ENCODE measurements around the gene NELFCD. TPM values are rescaled to one million over a fixed set of nuclear protein-coding genes. Genes with fewer than 3 reads are reported as not detected.
A peak's percentile ranks its signal among the peaks of the same experiment; 100 is the strongest.

Gene NELFCD
- total and polyA plus RNA-seq, 9 of the 15 experiments (the other 6 are each of a cell fraction or from before 2014, with no cell fraction given): 11.7 to 163 (median 96.5) TPM

DNA sequence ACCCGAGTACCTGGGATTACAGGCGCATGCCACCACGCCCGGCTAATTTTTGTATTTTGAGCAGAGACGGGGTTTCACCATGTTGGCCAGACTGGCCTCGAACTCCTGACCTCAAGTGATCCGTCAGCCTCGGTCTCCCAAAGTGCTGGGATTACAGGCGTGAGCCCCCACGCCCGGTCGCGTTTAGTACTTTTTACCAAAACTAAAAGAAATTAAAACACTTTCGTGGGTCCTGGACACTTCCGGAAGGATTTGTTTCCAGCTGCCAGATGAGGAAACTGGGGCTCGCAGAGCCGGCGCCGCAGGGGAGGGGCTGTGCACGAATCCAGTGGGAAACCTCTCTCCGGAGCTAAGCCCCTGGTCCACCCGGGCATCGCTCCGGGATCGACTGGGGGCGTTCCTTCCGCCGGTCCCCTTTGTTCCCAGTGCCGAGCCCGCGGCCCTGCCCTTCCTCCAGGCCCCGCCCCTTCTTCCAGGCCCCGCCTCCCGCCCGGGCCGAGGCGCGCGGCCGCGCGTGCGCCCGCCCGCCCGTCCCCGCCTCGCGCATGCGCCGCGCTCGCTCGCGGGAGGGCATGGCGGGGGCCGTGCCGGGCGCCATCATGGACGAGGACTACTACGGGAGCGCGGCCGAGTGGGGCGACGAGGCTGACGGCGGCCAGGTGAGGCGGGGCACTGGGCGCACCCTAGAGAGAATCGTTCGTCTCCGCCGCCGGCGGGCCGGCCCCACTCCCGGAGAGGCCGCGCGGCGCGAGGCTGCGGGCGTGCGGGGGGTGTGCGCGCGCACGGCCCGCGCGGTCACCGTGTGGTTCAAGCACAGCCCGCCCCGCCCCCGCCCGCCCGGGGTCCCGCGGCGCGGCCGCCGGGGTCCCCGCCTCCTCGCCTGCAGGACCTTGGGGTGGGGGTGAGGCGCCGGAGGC, at the start of gene NELFCD (continued):
- no peak for TF ChIP-seq PRDM10 (IDR thresholded peaks at IDR 0.05; ENCODE audit: partially characterized antibody)
- TF ChIP-seq XRCC5 (IDR thresholded peaks at IDR 0.05; ENCODE audit: low read depth, low read length): no peak
- peak; percentile 85 for TF ChIP-seq MEIS2 (IDR thresholded peaks at IDR 0.05; ENCODE audit: partially characterized antibody)
- peak; percentile 54; the same call in 1 of the 2 replicates for TF ChIP-seq KLF13 (tag; IDR thresholded peaks at IDR 0.05; ENCODE audit: borderline replicate concordance, low read depth)
- TF ChIP-seq, protein P1, sequence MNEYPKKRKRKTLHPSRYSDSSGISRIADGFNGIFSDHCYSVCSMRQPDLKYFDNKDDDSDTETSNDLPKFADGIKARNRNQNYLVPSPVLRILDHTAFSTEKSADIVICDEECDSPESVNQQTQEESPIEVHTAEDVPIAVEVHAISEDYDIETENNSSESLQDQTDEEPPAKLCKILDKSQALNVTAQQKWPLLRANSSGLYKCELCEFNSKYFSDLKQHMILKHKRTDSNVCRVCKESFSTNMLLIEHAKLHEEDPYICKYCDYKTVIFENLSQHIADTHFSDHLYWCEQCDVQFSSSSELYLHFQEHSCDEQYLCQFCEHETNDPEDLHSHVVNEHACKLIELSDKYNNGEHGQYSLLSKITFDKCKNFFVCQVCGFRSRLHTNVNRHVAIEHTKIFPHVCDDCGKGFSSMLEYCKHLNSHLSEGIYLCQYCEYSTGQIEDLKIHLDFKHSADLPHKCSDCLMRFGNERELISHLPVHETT (CRISPR knock-in tag; conservative IDR thresholded peaks at IDR 0.05 in 1 of 2, IDR thresholded peaks at IDR 0.05 in 1 of 2): peak in 1 of 2 experiments; percentile 80; a peak in 2 of 4 replicates
- TF ChIP-seq ZNF76 (CRISPR knock-in tag; IDR thresholded peaks at IDR 0.05; ENCODE audit: borderline replicate concordance): no peak
- TF ChIP-seq SMARCE1 (IDR thresholded peaks at IDR 0.05): 0 out of 2 replicates have a peak, but pooled peaks have one; percentile 18
- TF ChIP-seq, protein P2, sequence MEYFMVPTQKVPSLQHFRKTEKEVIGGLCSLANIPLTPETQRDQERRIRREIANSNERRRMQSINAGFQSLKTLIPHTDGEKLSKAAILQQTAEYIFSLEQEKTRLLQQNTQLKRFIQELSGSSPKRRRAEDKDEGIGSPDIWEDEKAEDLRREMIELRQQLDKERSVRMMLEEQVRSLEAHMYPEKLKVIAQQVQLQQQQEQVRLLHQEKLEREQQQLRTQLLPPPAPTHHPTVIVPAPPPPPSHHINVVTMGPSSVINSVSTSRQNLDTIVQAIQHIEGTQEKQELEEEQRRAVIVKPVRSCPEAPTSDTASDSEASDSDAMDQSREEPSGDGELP (CRISPR knock-in tag; IDR thresholded peaks at IDR 0.05; ENCODE audit: borderline replicate concordance): peak; percentile 43; the same call in 1 of the 2 replicates
- TF ChIP-seq RB1 (IDR thresholded peaks at IDR 0.05; ENCODE audit: low read depth): peak; percentile 91; the same call in 1 of the 2 replicates
- TF ChIP-seq, protein P3, sequence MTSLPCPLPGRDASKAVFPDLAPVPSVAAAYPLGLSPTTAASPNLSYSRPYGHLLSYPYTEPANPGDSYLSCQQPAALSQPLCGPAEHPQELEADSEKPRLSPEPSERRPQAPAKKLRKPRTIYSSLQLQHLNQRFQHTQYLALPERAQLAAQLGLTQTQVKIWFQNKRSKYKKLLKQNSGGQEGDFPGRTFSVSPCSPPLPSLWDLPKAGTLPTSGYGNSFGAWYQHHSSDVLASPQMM (CRISPR knock-in tag; IDR thresholded peaks at IDR 0.05): no peak
- TF ChIP-seq, protein P4, sequence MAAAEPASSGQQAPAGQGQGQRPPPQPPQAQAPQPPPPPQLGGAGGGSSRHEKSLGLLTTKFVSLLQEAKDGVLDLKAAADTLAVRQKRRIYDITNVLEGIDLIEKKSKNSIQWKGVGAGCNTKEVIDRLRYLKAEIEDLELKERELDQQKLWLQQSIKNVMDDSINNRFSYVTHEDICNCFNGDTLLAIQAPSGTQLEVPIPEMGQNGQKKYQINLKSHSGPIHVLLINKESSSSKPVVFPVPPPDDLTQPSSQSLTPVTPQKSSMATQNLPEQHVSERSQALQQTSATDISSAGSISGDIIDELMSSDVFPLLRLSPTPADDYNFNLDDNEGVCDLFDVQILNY (CRISPR knock-in tag; IDR thresholded peaks at IDR 0.05): no peak
- TF ChIP-seq ZNF589 (CRISPR knock-in tag; IDR thresholded peaks at IDR 0.05; ENCODE audit: low read depth): no peak
- TF ChIP-seq ZNF174 (CRISPR knock-in tag; IDR thresholded peaks at IDR 0.05): no peak
- peak; percentile 21 to 91; a peak in 2 of 4 replicates for TF ChIP-seq MAZ (CRISPR knock-in tag; conservative IDR thresholded peaks at IDR 0.05 in 1 of 2, IDR thresholded peaks at IDR 0.05 in 1 of 2)
- peak; percentile 66; the same call in 1 of the 2 replicates for TF ChIP-seq ZFX (CRISPR knock-in tag; IDR thresholded peaks at IDR 0.05)
- TF ChIP-seq NBN (IDR thresholded peaks at IDR 0.05; ENCODE audit: low read depth): no peak
